Left ventricle myocardium superior (tissue), 1 donor: ENCODE measurements around the gene ZNF354B. TPM values are rescaled to one million over a fixed set of nuclear protein-coding genes. Genes with fewer than 3 reads are reported as not detected.
"Not testable (repeated sequence)": the region's sequence is repeated elsewhere in the genome, so short reads cannot be mapped to it uniquely, and the experiment has no call there.

ENCODE experiments used
- ATAC-seq: fragments of 200-7000 bp; cut with Tn5 transposase; one replicate; pipeline ENCODE4 v1.9.1; 2020; ENCODE audit warnings: mild to moderate bottlenecking, moderate library complexity
- DNase-seq: peaks from one replicate; pipeline ENCODE4 v3.0.0-alpha.2; 2020
- intact Hi-C: fragments of 100-400 bp; cut with micrococcal nuclease; formaldehyde crosslinking; loops from one replicate; pipeline ENCODE4 v1.11.0; 2022
- long read RNA-seq: library from polyadenylated mRNA; unstranded; transcript quantifications from one replicate; pipeline ENCODE4 v2.0.0, GENCODE V29; 2021
- total RNA-seq: library from RNA; stranded (reverse); fragmentation: NEBNext Ultra II Directional; extraction: Animal tissue kit (Norgen Biotek cat#: 25700); gene quantifications from one replicate; pipeline ENCODE4 v1.2.1, GENCODE V29; 2021
- donor health status: DM: no; HTN: yes; CAD: no; lungs with severe emphysema.

ZNF354B gene
- total RNA-seq, result 8.6 TPM
- long read RNA-seq, transcript ZNF354B-201 (5 exons, 2,802 nt), result major isoform, 5 of 7 reads
- long read RNA-seq, partial matches to known transcripts, result 0 of 7 reads
- long read RNA-seq, other reads (novel, unspliced or antisense), result 1 of 7 reads

DNA sequence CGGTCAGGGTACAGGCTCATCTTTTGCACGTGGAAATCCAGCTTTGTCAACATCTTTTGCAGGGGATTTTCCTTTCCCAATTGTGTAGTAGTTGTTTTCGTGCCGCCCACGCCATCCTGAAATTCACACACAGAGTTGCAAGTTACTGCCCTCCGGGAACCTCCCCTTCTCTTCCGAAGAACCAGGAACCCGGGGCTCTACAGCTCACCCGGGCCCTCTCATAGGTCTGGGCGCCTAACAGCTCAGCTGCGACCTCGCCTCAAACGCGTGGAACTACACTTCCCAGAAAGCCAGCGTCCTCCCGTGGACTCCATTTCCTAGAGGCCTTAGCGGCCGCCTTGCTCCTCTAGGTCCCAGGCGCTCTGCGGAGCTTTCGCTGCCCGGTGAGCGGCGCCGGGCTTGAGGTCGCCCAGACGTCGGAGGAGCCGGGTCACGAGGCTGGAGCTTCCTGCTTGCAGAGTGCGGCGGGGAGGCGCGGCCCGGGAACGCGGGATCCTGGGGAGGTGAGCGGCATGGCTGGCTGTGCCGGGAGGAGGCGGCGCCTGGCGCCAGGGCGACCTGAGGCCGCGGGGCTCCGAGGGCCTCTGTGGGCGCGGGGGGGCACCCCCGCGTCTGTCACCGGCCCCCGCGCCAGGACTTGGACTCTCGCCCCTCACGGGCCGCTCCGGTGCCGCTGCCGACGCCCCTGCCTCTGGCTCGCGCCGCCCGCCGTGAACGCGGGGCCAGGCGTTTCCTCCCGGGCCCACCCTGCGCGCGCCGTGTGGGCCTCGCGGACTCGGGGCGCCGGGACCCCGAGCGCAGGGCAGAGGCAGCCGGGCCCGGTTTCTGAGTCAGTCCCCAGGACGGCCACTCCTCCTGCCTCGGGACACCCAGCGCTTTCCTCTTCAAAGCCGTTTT lies at the start of gene ZNF354B:
Gene ZNF354B, plus strand, starts transcription at position 329 of the 897 bp plus-strand sequence. CDS start 1,095 bp downstream, outside the sequence.
- ATAC-seq, result peak; percentile 99
- peak; percentile 92 for DNase-seq
- intact Hi-C loops, result no loop called here

DNA sequence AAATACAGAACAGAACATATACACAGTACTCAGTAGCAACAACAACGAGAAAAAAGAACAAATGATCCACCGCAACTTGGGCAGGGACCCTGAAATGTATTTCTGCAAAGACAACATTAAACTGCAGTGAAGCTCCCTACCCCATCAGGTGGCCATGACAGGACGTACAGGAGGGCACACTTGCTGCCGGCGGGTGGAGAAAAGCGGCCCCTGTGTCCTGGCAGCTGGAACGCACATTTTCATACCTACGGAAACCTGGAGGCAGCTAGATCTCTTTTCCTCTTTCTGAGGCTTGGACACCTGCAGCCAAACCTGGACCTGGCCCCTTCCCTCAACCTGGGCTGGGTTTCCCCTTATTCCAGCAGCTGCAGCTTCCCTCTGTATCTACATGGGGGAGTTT lies 42.2 kb upstream of the ZNF354B start:
- intact Hi-C loops, result no loop called here
- no peak for DNase-seq
- ATAC-seq, result no peak

- intact Hi-C loops, result no loop called here
- no peak for ATAC-seq
Measured at GRCh38 chr5:178818094-178818493, 41.7 kb upstream of the ZNF354B start.

GRCh38 chr5:178820001-178820400 lies 39.8 kb upstream of the ZNF354B start:
- ATAC-seq, result no peak
- DNase-seq, result no peak
- intact Hi-C loops, result no loop called here

More at GRCh38 chr5:178818094-178818493, 41.7 kb upstream of the ZNF354B start:
- DNase-seq, result no peak

DNA sequence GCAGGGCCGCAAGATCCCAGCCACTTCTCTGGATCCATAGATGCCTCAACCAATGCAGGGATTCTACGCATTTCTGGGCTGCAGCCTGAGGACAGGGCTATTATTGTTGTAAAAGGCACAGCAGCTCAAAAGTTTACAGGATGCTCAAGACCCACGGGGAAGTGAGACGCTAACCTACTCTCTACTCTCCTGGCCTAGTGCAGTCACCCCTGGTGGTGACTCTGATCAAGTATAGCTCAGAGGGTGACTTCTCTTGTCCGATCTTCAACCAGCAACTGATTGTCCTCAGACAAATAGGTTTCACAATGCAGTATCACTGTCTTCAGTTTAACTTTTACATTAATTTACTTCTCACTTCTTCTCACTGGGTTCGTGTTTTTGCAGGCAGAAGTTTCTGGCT lies 34.3 kb upstream of the ZNF354B start:
- intact Hi-C loops, result no loop called here
- no peak for ATAC-seq
- no peak for DNase-seq

- intact Hi-C loops, result no loop called here
- no peak for ATAC-seq
- DNase-seq, result no peak
Measured at GRCh38 chr5:178826216-178826615, 33.5 kb upstream of the ZNF354B start.

- intact Hi-C loops, result no loop called here
- DNase-seq (no peak), ATAC-seq (no peak)
Measured at GRCh38 chr5:178827636-178828035, 32.1 kb upstream of the ZNF354B start.

DNA sequence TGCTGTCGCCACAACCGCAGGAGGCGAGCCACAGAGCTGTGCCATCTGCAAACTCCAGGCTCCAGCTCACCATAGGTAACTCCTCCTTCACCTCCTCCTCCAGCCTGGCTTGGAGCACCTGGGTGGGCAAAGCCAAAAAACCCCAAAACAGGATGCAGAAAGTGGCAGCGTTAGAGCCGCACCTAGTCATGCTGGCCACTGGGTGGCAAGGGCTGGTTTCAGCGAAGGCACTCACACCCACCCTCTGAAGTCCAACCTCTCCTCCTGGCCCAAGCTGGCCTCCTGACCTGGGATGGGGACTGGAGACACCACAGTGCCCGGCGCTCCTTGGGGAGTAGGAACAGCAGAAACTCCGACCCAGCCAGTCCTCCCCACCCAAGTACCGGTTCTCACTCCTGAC lies 28.7 kb upstream of the ZNF354B start:
- ATAC-seq (no peak), DNase-seq (no peak)
- intact Hi-C loops, result no loop called here

DNA sequence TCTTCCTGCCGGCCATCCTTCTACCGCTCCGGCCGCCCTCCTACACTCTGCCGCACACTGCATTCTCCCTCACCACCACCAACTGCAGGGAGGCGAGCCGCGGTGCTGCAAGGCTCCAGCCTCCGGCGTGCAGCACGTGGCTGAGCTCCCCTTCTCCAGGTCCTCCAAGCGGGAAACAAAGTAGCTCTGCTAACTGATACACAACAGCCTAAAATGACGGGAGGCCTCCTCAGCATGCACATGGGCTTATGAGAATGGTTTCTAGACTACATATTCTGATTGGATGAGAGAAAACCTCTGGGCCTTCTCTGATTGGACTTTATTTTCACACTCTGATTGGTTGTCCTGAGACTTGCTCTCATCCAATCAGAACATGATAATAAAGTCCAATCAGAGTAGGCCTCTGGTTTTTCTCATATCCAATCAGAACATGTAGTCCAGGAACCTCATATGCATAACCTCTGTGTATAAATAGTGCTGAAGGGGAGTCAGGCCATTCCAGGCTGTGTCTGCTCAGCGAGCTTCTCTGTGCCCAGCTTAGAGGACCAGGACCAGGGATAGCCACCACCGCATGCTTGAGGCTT lies 27.0 kb upstream of the ZNF354B start:
- intact Hi-C loops, result no loop called here
- no peak for ATAC-seq
- no peak for DNase-seq

- DNase-seq (no peak), ATAC-seq (no peak)
- intact Hi-C loops, result no loop called here
Measured at GRCh38 chr5:178836628-178837027, 23.1 kb upstream of the ZNF354B start.

- DNase-seq, intact Hi-C loops, ATAC-seq: not testable (repeated sequence)
Measured at GRCh38 chr5:178838695-178839318, 20.9 kb upstream of the ZNF354B start.

DNA sequence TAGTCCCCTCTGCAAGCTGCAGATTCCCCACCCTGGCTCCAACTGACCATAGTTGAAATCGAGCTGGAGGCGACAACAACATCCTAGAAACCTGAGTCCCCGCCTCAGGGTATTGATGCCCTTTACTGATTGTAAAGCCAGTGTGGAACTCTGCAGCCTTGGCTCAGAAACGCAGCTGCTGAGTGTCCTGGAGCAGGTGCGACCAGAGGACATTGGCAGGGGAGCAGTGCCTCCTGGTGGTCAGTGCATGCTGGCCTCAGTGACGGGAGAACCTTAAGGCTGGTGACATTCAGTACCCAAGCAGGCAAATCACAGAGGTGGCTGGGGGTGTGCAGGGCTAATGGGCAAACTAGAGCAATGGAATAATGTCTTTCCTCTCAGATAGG lies 20.4 kb upstream of the ZNF354B start:
- DNase-seq, result peak; percentile 69
- peak; percentile 86 for ATAC-seq
- intact Hi-C loops, result no loop called here

- ATAC-seq, DNase-seq, intact Hi-C loops: not testable (repeated sequence)
Measured at GRCh38 chr5:178840399-178840798, 19.4 kb upstream of the ZNF354B start.

DNA sequence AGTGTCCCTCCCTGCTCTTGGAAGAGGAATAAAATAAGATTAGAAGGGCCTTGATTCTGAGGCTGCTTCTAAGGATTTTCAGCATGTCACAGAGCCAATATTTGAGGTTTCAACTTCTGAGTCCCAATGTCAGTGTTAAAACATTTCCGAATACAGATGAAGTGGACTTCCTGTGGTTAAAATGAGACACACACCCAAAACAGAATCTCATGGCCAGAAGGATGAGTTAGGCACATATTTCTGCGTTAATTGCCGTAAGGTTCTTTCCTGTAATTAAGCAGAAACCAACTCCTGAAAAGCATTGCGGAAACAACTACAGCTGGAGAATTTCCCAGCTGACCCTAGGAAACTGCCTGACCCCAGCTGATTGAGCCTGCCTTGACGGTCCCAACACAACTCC lies 10.4 kb upstream of the ZNF354B start:
- no peak for DNase-seq
- ATAC-seq, result no peak
- intact Hi-C loops, result no loop called here

DNA sequence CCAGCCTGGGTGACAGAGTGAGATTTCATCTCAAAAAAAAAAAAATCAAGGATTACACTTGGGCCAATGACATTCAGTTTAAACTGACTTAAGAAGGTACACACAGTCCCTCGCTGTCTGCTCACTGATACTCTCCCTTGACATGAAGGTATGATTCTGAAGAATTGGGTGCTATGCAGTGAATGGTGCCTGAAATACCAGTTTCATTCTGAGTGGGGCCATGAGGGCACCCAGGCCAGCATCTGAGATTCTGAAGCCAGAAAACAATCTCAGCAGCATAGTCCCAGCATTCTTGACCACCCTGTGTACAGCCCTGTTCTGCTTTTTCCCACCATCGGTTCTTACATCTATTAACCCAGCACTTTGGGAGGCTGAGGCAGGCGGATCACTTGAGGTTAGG lies 7.8 kb upstream of the ZNF354B start:
- intact Hi-C loops, result no loop called here
- DNase-seq, result no peak
- ATAC-seq, result no peak

- ATAC-seq, result no peak
- intact Hi-C loops, result no loop called here
- no peak for DNase-seq
Measured at GRCh38 chr5:178854284-178854683, 5.5 kb upstream of the ZNF354B start.

DNA sequence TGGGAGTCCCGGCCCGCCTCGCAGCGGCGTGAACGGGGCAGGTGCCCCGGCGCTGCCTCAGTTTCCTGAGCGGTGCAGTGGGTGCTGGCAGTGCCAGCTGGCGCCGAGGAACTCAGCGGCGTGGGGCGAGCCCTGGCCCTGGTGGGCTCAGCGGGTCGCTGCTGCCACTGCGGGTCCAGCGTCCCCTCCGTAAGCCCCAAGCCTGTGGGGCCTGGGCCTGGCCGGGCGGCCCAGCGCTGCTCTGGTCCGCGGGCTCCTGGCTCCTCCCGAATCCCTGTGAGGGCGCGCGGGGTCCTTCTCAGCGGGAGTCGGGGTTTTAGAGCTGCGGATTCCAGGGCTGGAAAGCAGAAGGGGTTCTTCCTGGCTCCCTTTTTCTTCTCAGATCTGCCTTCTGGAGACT lies 862 bp downstream of the ZNF354B start:
- DNase-seq, intact Hi-C loops: not testable (repeated sequence)
- ATAC-seq, result peak; percentile 17

DNA sequence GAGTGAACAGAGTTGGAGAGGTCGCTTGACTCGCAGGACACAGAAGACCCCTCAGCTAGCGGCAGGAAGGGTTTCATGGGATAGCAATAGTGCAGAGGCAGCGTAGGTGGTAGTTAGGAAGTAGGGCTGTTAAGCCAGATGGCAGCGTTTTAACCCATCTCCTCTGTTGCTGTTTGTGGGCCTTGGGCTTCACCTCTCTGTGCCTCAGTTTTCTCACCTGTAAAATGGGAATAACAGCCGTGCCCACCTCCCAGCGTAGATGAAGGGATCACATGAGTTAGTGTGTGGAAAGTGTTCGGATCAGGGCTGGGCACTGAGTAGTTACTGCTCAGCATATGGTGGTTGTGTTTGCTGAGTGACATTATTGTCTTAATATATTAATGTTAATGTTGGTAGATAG lies 1.9 kb downstream of the ZNF354B start:
- ATAC-seq, result no peak
- intact Hi-C loops, result no loop called here

DNA sequence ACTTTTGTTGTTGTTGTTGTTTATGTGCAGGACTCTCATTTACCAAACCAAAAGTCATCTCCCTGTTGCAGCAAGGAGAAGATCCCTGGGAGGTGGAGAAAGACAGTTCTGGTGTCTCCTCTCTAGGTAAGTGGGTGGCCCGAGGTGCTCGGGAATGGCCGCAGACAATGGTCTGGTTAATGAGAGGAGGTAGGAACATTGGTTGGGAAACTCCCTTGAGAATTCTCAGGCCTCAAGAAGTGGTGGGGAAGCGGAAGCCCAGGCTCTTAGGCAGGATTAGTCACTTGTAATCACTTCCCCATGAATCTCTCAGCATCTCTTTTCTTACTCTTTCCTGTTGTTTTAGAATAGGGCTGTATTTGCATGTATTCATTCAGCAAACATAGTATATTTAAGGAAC lies 7.2 kb downstream of the ZNF354B start:
- ATAC-seq (no peak), DNase-seq (no peak)
- intact Hi-C loops, result no loop called here

More for the DNA sequence above, 1.9 kb downstream of the ZNF354B start:
- no peak for DNase-seq

DNA sequence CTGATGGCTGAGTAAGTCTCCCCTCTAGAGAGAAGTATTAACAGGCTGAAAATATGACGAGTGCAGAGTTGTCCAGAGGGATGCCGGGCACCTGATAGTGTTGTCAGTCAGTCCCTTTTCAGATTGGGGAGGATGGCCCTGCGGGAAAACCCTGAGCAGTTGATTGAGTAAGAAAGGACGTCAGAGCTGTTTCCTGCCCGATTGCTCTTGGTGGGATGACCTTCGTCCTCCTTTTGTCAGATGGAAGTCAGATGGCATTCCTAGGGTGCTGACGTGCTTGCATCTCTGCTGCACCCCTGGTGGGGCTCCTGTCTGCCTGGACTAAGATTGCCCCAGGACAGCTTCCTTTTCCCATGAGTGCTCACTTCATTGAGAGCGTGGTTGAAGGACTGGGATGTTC lies 9.8 kb downstream of the ZNF354B start:
- DNase-seq (no peak), ATAC-seq (no peak)
- intact Hi-C loops, result no loop called here
